Measurements from ENCODE around the gene TGFBR3L.

TGFBR3L gene

GRCh38 chr19:7963566-7963965 lies 48.9 kb downstream of the TGFBR3L start:
- no peak for ATAC-seq
- TF ChIP-seq ZFP3 (CRISPR knock-in tag; IDR thresholded peaks at IDR 0.05), result no peak
- no peak for TF ChIP-seq POU6F1 (CRISPR knock-in tag; IDR thresholded peaks at IDR 0.05; ENCODE audit: borderline replicate concordance, low read depth)
- no peak for TF ChIP-seq SNAI2 (CRISPR knock-in tag; IDR thresholded peaks at IDR 0.05)
- TF ChIP-seq ZNF565 (CRISPR knock-in tag; conservative IDR thresholded peaks at IDR 0.05; ENCODE audit: low read depth), result no peak
- TF ChIP-seq ZNF70 (CRISPR knock-in tag; IDR thresholded peaks at IDR 0.05), result no peak
- TF ChIP-seq ZFP30 (CRISPR knock-in tag; IDR thresholded peaks at IDR 0.05), result no peak
- no peak for TF ChIP-seq ZNF8 (CRISPR knock-in tag; IDR thresholded peaks at IDR 0.05)
- TF ChIP-seq OSR1 (CRISPR knock-in tag; IDR thresholded peaks at IDR 0.05), result no peak

GRCh38 chr19:7965259-7965841 lies 50.7 kb downstream of the TGFBR3L start:
- TF ChIP-seq TCF4 (CRISPR knock-in tag; IDR thresholded peaks at IDR 0.05; ENCODE audit: borderline replicate concordance) (no peak), PPARA (CRISPR knock-in tag; IDR thresholded peaks at IDR 0.05; ENCODE audit: borderline replicate concordance) (no peak), ZC3H10 (CRISPR knock-in tag; IDR thresholded peaks at IDR 0.05) (no peak)
- ATAC-seq, result no peak

GRCh38 chr19:7965921-7966665 lies 51.5 kb downstream of the TGFBR3L start:
- TF ChIP-seq ZC3H10 (CRISPR knock-in tag; IDR thresholded peaks at IDR 0.05), result no peak
- no peak for TF ChIP-seq OSR1 (CRISPR knock-in tag; IDR thresholded peaks at IDR 0.05)
- TF ChIP-seq ARNTL (CRISPR knock-in tag; IDR thresholded peaks at IDR 0.05; ENCODE audit: borderline replicate concordance, low read depth), result no peak
- no peak for TF ChIP-seq ZFP3 (CRISPR knock-in tag; IDR thresholded peaks at IDR 0.05)
- no peak for TF ChIP-seq ZNF8 (CRISPR knock-in tag; IDR thresholded peaks at IDR 0.05)
- no peak for TF ChIP-seq RARB (CRISPR knock-in tag; IDR thresholded peaks at IDR 0.05)
- no peak for TF ChIP-seq CSDC2 (CRISPR knock-in tag; IDR thresholded peaks at IDR 0.05)
- TF ChIP-seq PATZ1 (CRISPR knock-in tag; IDR thresholded peaks at IDR 0.05; ENCODE audit: borderline replicate concordance), result no peak
- TF ChIP-seq TOX (CRISPR knock-in tag; IDR thresholded peaks at IDR 0.05; ENCODE audit: borderline replicate concordance), result no peak
- no peak for TF ChIP-seq ESRRG (CRISPR knock-in tag; IDR thresholded peaks at IDR 0.05)
- TF ChIP-seq GLIS3 (CRISPR knock-in tag; IDR thresholded peaks at IDR 0.05), result no peak
- TF ChIP-seq ZNF70 (CRISPR knock-in tag; IDR thresholded peaks at IDR 0.05), result no peak
- no peak for TF ChIP-seq BACH2 (CRISPR knock-in tag; IDR thresholded peaks at IDR 0.05; ENCODE audit: borderline replicate concordance)
- no peak for TF ChIP-seq ISL1 (CRISPR knock-in tag; IDR thresholded peaks at IDR 0.05)
- no peak for TF ChIP-seq CREB5 (CRISPR knock-in tag; IDR thresholded peaks at IDR 0.05; ENCODE audit: low read depth)
- no peak for TF ChIP-seq ZFP30 (CRISPR knock-in tag; IDR thresholded peaks at IDR 0.05)
- no peak for TF ChIP-seq TCF4 (CRISPR knock-in tag; IDR thresholded peaks at IDR 0.05; ENCODE audit: borderline replicate concordance)
- no peak for TF ChIP-seq SNAI2 (CRISPR knock-in tag; IDR thresholded peaks at IDR 0.05)
- TF ChIP-seq POU6F1 (CRISPR knock-in tag; IDR thresholded peaks at IDR 0.05; ENCODE audit: borderline replicate concordance, low read depth), result no peak
- no peak for TF ChIP-seq PPARA (CRISPR knock-in tag; IDR thresholded peaks at IDR 0.05; ENCODE audit: borderline replicate concordance)
- ATAC-seq, result no peak

All from SK-N-SH treated with all-trans-retinoic acid at 6 μM for 48 hours (cell line).